ENCODE measurements around the gene CATSPERD. TPM values are rescaled to one million over a fixed set of nuclear protein-coding genes. Genes with fewer than 3 reads are reported as not detected.

CATSPERD gene
- total RNA-seq, 6 experiments from 2014 or later, result not detected

- no peak for DNase-seq
- H3K4me1 Mint-ChIP-seq (ENCODE audit: low read depth), result no peaks in the 10 kb centered on the region
- H3K9me3 Mint-ChIP-seq, result no peaks in the 10 kb centered on the region
- peaks cover 32% of the 10 kb centered on the region for H3K27me3 Mint-ChIP-seq (ENCODE audit: insufficient read depth)
- H3K36me3 Mint-ChIP-seq (ENCODE audit: low read depth), result no peaks in the 10 kb centered on the region
- H3K27ac Mint-ChIP-seq, result no peak overlapping the region
- no peak overlapping the region for H3K4me3 Mint-ChIP-seq
- TF ChIP-seq CTCF (IDR thresholded peaks at IDR 0.05), result no peak
These were observed 96.8 kb downstream of the CATSPERD start for GRCh38 chr19:5817218-5817617.

GRCh38 chr19:5818594-5818993 lies 98.2 kb downstream of the CATSPERD start:
- H3K4me1 Mint-ChIP-seq (ENCODE audit: low read depth), result no peaks in the 10 kb centered on the region
- no peak overlapping the region for H3K27ac Mint-ChIP-seq
- H3K27me3 Mint-ChIP-seq (ENCODE audit: insufficient read depth), result peaks cover 32% of the 10 kb centered on the region
- no peak overlapping the region for H3K4me3 Mint-ChIP-seq
- H3K9me3 Mint-ChIP-seq, result no peaks in the 10 kb centered on the region
- TF ChIP-seq CTCF (IDR thresholded peaks at IDR 0.05), result no peak
- DNase-seq, result no peak
- H3K36me3 Mint-ChIP-seq (ENCODE audit: low read depth), result no peaks in the 10 kb centered on the region

- peaks cover 27% of the 10 kb centered on the region for H3K27me3 Mint-ChIP-seq (ENCODE audit: insufficient read depth)
- H3K36me3 Mint-ChIP-seq (ENCODE audit: low read depth), result no peaks in the 10 kb centered on the region
- no peak for DNase-seq
- no peaks in the 10 kb centered on the region for H3K9me3 Mint-ChIP-seq
- no peaks in the 10 kb centered on the region for H3K4me1 Mint-ChIP-seq (ENCODE audit: low read depth)
- H3K27ac Mint-ChIP-seq, result no peak overlapping the region; the same call in 1 of the 2 replicates
- no peak for TF ChIP-seq CTCF (IDR thresholded peaks at IDR 0.05)
- no peak overlapping the region for H3K4me3 Mint-ChIP-seq
These were observed 100.3 kb downstream of the CATSPERD start for GRCh38 chr19:5820785-5821184.

- DNase-seq, result no peak
- no peak overlapping the region for H3K27ac Mint-ChIP-seq
- H3K4me3 Mint-ChIP-seq, result no peak overlapping the region
- no peak for TF ChIP-seq CTCF (IDR thresholded peaks at IDR 0.05)
- no peaks in the 10 kb centered on the region for H3K9me3 Mint-ChIP-seq
- H3K4me1 Mint-ChIP-seq (ENCODE audit: low read depth), result no peaks in the 10 kb centered on the region
- H3K27me3 Mint-ChIP-seq (ENCODE audit: insufficient read depth), result peaks cover 22% of the 10 kb centered on the region
- no peaks in the 10 kb centered on the region for H3K36me3 Mint-ChIP-seq (ENCODE audit: low read depth)
These were observed 101.2 kb downstream of the CATSPERD start for GRCh38 chr19:5821521-5822180.

- H3K27ac Mint-ChIP-seq, result no peak overlapping the region
- H3K4me1 Mint-ChIP-seq (ENCODE audit: low read depth), result no peaks in the 10 kb centered on the region
- TF ChIP-seq CTCF (IDR thresholded peaks at IDR 0.05), result no peak
- peaks cover 4% of the 10 kb centered on the region; the same call in 1 of the 2 replicates for H3K36me3 Mint-ChIP-seq (ENCODE audit: low read depth)
- peaks cover 21% of the 10 kb centered on the region for H3K27me3 Mint-ChIP-seq (ENCODE audit: insufficient read depth)
- H3K9me3 Mint-ChIP-seq, result no peaks in the 10 kb centered on the region
- no peak overlapping the region for H3K4me3 Mint-ChIP-seq
- no peak for DNase-seq
These were observed 101.9 kb downstream of the CATSPERD start for GRCh38 chr19:5822181-5822844.
